Progenitor cell of endocrine pancreas (in vitro differentiated cells): ENCODE results near the gene SUMF1. TPM values are rescaled to one million over a fixed set of nuclear protein-coding genes. Genes with fewer than 3 reads are reported as not detected.
A peak's percentile ranks its signal among the peaks of the same experiment; 100 is the strongest.

ENCODE experiments used
- DNase-seq: peaks from one replicate; pipeline ENCODE4 v3.0.0; 2021; ENCODE audit warnings: low spot score; ENCODE audit not compliant: unreplicated experiment
- H3K27ac Mint-ChIP-seq: 2 replicates; pipeline ENCODE4 v1.8.0; 2021; ENCODE audit warnings: mild to moderate bottlenecking, moderate library complexity, mixed read lengths
- H3K27me3 Mint-ChIP-seq: 2 replicates; pipeline ENCODE4 v1.8.0; 2021; ENCODE audit warnings: mixed read lengths
- H3K36me3 Mint-ChIP-seq: 2 replicates; pipeline ENCODE4 v1.8.0; 2022; ENCODE audit warnings: mixed read lengths; ENCODE audit not compliant: insufficient read depth
- H3K4me1 Mint-ChIP-seq: 2 replicates; pipeline ENCODE4 v1.8.0; 2021; ENCODE audit warnings: low read depth, mixed read lengths
- H3K4me3 Mint-ChIP-seq: 2 replicates; pipeline ENCODE4 v1.8.0; 2021; ENCODE audit warnings: low read depth, mild to moderate bottlenecking, moderate library complexity, mixed read lengths
- H3K9me3 Mint-ChIP-seq: 2 replicates; pipeline ENCODE4 v1.8.0; 2021; ENCODE audit warnings: low read depth, mixed read lengths
- CTCF ChIP-seq: fragments of 200-600 bp; sonication (generic); IDR thresholded peaks from one replicate; pipeline ENCODE4 v1.5.0; 2021; ENCODE audit warnings: antibody characterized with exemption, mild to moderate bottlenecking; ENCODE audit not compliant: unreplicated experiment
- long read RNA-seq: library from polyadenylated mRNA; unstranded; transcript quantifications from one replicate; pipeline ENCODE4 v2.0.0, GENCODE V29; 2020
- total RNA-seq: library from RNA; stranded (reverse); gene quantifications from 2 replicates; pipeline ENCODE4 v1.2.1, GENCODE V29; 2021

Gene SUMF1
- 23.3 and 25.0 TPM in 2 replicates for total RNA-seq
- long read RNA-seq, transcript SUMF1-203 (8 exons, 1,128 nt), result minor isoform, 7 of 201 reads
- long read RNA-seq, transcript SUMF1-201 (9 exons, 2,159 nt), result major isoform, 158 of 201 reads
- long read RNA-seq, transcript SUMF1-202 (8 exons, 1,447 nt), result minor isoform, 6 of 201 reads
- long read RNA-seq, partial matches to known transcripts, result 7 of 201 reads
- long read RNA-seq, other reads (novel, unspliced or antisense), result 22 of 201 reads

GRCh38 chr3:4466741-4467521 lies at the start of gene SUMF1:
SUMF1 (minus strand) TSS chr3:4467269; CDS start chr3:4467245, 24 bp downstream.
- peak within 1 kb of the TSS; percentile 94 for H3K4me3 Mint-ChIP-seq
- H3K36me3 Mint-ChIP-seq, result no peaks in the 10 kb centered on the region
- H3K27ac Mint-ChIP-seq, result peak within 1 kb of the TSS; percentile 99
- H3K9me3 Mint-ChIP-seq, result no peaks in the 10 kb centered on the region
- H3K27me3 Mint-ChIP-seq, result peaks cover 6% of the 10 kb centered on the region
- DNase-seq, result peak; percentile 67
- H3K4me1 Mint-ChIP-seq, result peaks cover 11% of the 10 kb centered on the region
- no peak for TF ChIP-seq CTCF

GRCh38 chr3:4515916-4516579 lies 49.0 kb upstream of the SUMF1 start:
- Mint-ChIP-seq H3K4me3 (no peak overlapping the region), H3K4me1 (peaks cover 3% of the 10 kb centered on the region), H3K36me3 (no peaks in the 10 kb centered on the region), H3K27me3 (peaks cover 4% of the 10 kb centered on the region), H3K27ac (no peak overlapping the region), H3K9me3 (no peaks in the 10 kb centered on the region)
- no peak for DNase-seq
- TF ChIP-seq CTCF, result no peak

- H3K27ac Mint-ChIP-seq, result no peak overlapping the region
Measured at GRCh38 chr3:4514916-4515315, 47.8 kb upstream of the SUMF1 start.

GRCh38 chr3:4514321-4514720 lies 47.3 kb upstream of the SUMF1 start:
- peaks cover 8% of the 10 kb centered on the region for H3K27me3 Mint-ChIP-seq
- peaks cover 3% of the 10 kb centered on the region for H3K4me1 Mint-ChIP-seq
- no peaks in the 10 kb centered on the region for H3K36me3 Mint-ChIP-seq
- H3K4me3 Mint-ChIP-seq, result no peak overlapping the region
- no peak for TF ChIP-seq CTCF
- DNase-seq, result no peak
- H3K9me3 Mint-ChIP-seq, result no peaks in the 10 kb centered on the region
- no peak overlapping the region for H3K27ac Mint-ChIP-seq

More at GRCh38 chr3:4514916-4515315, 47.8 kb upstream of the SUMF1 start:
- H3K27me3 Mint-ChIP-seq, result peaks cover 8% of the 10 kb centered on the region
- TF ChIP-seq CTCF, result no peak
- no peak overlapping the region for H3K4me3 Mint-ChIP-seq
- H3K36me3 Mint-ChIP-seq, result no peaks in the 10 kb centered on the region
- DNase-seq, result no peak
- no peaks in the 10 kb centered on the region for H3K9me3 Mint-ChIP-seq
- H3K4me1 Mint-ChIP-seq, result peaks cover 3% of the 10 kb centered on the region

GRCh38 chr3:4512895-4513616 lies 46.0 kb upstream of the SUMF1 start:
- Mint-ChIP-seq H3K9me3 (no peaks in the 10 kb centered on the region), H3K36me3 (no peaks in the 10 kb centered on the region), H3K4me3 (no peak overlapping the region), H3K4me1 (peaks cover 6% of the 10 kb centered on the region), H3K27me3 (peaks cover 8% of the 10 kb centered on the region), H3K27ac (no peak overlapping the region)
- no peak for TF ChIP-seq CTCF
- DNase-seq, result no peak
